ENCODE results near the gene SIGLEC15.
"Not testable (repeated sequence)": the region's sequence is repeated elsewhere in the genome, so short reads cannot be mapped to it uniquely, and the experiment has no call there.

SIGLEC15 gene

GRCh38 chr18:45825258-45826044, at the start of gene SIGLEC15:
SIGLEC15 (plus strand) TSS chr18:45825675; CDS start chr18:45825729, 54 bp downstream.
- DNase-seq = no peak

GRCh38 chr18:45775743-45776142, 49.7 kb upstream of the SIGLEC15 start:
- DNase-seq = no peak

GRCh38 chr18:45777393-45777792, 48.1 kb upstream of the SIGLEC15 start:
- DNase-seq = no peak

GRCh38 chr18:45780568-45780967, 44.9 kb upstream of the SIGLEC15 start:
- DNase-seq = no peak

GRCh38 chr18:45782662-45783061, 42.8 kb upstream of the SIGLEC15 start:
- DNase-seq = no peak

- no peak for DNase-seq
Measured at GRCh38 chr18:45783097-45784075, 42.1 kb upstream of the SIGLEC15 start.

GRCh38 chr18:45785134-45785533, 40.3 kb upstream of the SIGLEC15 start:
- DNase-seq = no peak

- no peak for DNase-seq
Measured at GRCh38 chr18:45786941-45787340, 38.5 kb upstream of the SIGLEC15 start.

GRCh38 chr18:45787346-45787745, 38.1 kb upstream of the SIGLEC15 start:
- DNase-seq = no peak

- DNase-seq = no peak
Measured at GRCh38 chr18:45788861-45789260, 36.6 kb upstream of the SIGLEC15 start.

GRCh38 chr18:45792506-45793263, 32.8 kb upstream of the SIGLEC15 start:
- no peak for DNase-seq

- no peak for DNase-seq
Measured at GRCh38 chr18:45793264-45793965, 32.1 kb upstream of the SIGLEC15 start.

GRCh38 chr18:45801416-45802004, 24.0 kb upstream of the SIGLEC15 start:
- DNase-seq = no peak

GRCh38 chr18:45802814-45803492, 22.5 kb upstream of the SIGLEC15 start:
- no peak for DNase-seq

GRCh38 chr18:45805551-45805950, 19.9 kb upstream of the SIGLEC15 start:
- no peak for DNase-seq

- DNase-seq = no peak
Measured at GRCh38 chr18:45806226-45806625, 19.2 kb upstream of the SIGLEC15 start.

GRCh38 chr18:45807144-45807543, 18.3 kb upstream of the SIGLEC15 start:
- peak; percentile 20 for DNase-seq

- DNase-seq = not testable (repeated sequence)
Measured at GRCh38 chr18:45814733-45815132, 10.7 kb upstream of the SIGLEC15 start.

- no peak for DNase-seq
Measured at GRCh38 chr18:45817543-45817942, 7.9 kb upstream of the SIGLEC15 start.

GRCh38 chr18:45818765-45819164, 6.7 kb upstream of the SIGLEC15 start:
- not testable (repeated sequence) for DNase-seq

GRCh38 chr18:45820106-45820745, 5.2 kb upstream of the SIGLEC15 start:
- no peak for DNase-seq
